ENCODE results near the gene CTSZ. TPM values are rescaled to one million over a fixed set of nuclear protein-coding genes. Genes with fewer than 3 reads are reported as not detected.

CTSZ gene
- total and polyA plus RNA-seq, 2 of the 8 experiments (the other 6 are each of a cell fraction or from before 2014, with no cell fraction given) = 32.8 to 34.0 TPM

GRCh38 chr20:59020938-59021551 lies 14.0 kb upstream of the CTSZ start:
- no peak overlapping the region for H3K4me3 ChIP-seq (ENCODE audit: extremely low read depth in 1 of 4, insufficient read depth in 2 of 4, low read depth in 3 of 4, low read length in 4 of 4)
- H3K56ac ChIP-seq (replicated peaks; ENCODE audit: insufficient read length, low read depth, low read length) = no peak overlapping the region
- no peak overlapping the region for H2AFZ ChIP-seq (ENCODE audit: low read length)
- WGBS, 2 experiments (ENCODE audit: extremely low coverage in 1 of 2, insufficient coverage in 1 of 2, insufficient read length in 1 of 2, insufficient replicate concordance in 2 of 2, low coverage in 1 of 2, low lambda C conversion rate in 2 of 2, missing lambda C conversion rate in 1 of 2) = 80% methylated on average over 5 of the region's 5 CpGs; no CpG with 5 or more reads in 1 of the 2 experiments
- no peak for FAIRE-seq
- H3K14ac ChIP-seq (ENCODE audit: insufficient read length) = no peak overlapping the region
- peaks cover 0 to 8% (median 3%) of the 10 kb centered on the region in 4 experiments; a peak in 3 of 8 replicates for H3K36me3 ChIP-seq (ENCODE audit: control insufficient read depth in 2 of 4, insufficient read depth in 4 of 4, low read length in 3 of 4)
- no peak overlapping the region for H2BK20ac ChIP-seq (ENCODE audit: low read length)
- no peak overlapping the region for H3K4me2 ChIP-seq (ENCODE audit: insufficient read depth in 1 of 2, low read depth in 2 of 2, low read length in 2 of 2)
- CTCF ChIA-PET (ENCODE audit: partially characterized antibody) = interaction anchor here (0.9 kb wide), 1 partner anchor 73 kb away, joined by 3 read pairs; no protein-coding TSS in a partner anchor
- no peak overlapping the region for H3K18ac ChIP-seq (ENCODE audit: extremely low read depth, low read length)
- no peaks in the 10 kb centered on the region for H3K9me3 ChIP-seq (ENCODE audit: insufficient read depth in 2 of 2, low read depth in 1 of 2, low read length in 1 of 2)
- peaks cover 3% of the 10 kb centered on the region; the same call in 1 of the 2 replicates for H3K79me1 ChIP-seq (ENCODE audit: low read depth, low read length)
- POLR2A ChIA-PET (ENCODE audit: partially characterized antibody) = interaction anchor here (1.4 to 3.8 kb wide), 2 partner anchors 11 to 29 kb away, joined by 3 to 28 read pairs; partner anchors contain the start of gene ATP5F1E
- H3K23ac ChIP-seq (ENCODE audit: insufficient read length) = no peak overlapping the region
- H2BK5ac ChIP-seq (ENCODE audit: low read depth, low read length) = no peak overlapping the region
- TF ChIP-seq RFX5 (IDR thresholded peaks at IDR 0.05; ENCODE audit: borderline replicate concordance, low read depth, low read length) = no peak
- TF ChIP-seq EZH2 (IDR thresholded peaks at IDR 0.05; ENCODE audit: low read depth, low read length, severe bottlenecking) = no peak
- no peak for TF ChIP-seq SUZ12 (IDR thresholded peaks at IDR 0.05; ENCODE audit: low read length)
- no peak for TF ChIP-seq POLR2AphosphoS5 (IDR thresholded peaks at IDR 0.05; ENCODE audit: low read depth, low read length)
- TF ChIP-seq USF2 (IDR thresholded peaks at IDR 0.05; ENCODE audit: low read length) = no peak
- TF ChIP-seq ZNF274 (IDR thresholded peaks at IDR 0.05; ENCODE audit: borderline replicate concordance, extremely low read depth, low read length) = no peak
- H3K4ac ChIP-seq (replicated peaks; ENCODE audit: insufficient read length, low read depth, low read length) = no peak overlapping the region
- no peak overlapping the region for H2BK12ac ChIP-seq (ENCODE audit: low read depth, low read length)
- H4K5ac ChIP-seq (ENCODE audit: insufficient read length, low read depth, low read length) = no peak overlapping the region
- no peak overlapping the region for H3K27ac ChIP-seq (ENCODE audit: low read depth, low read length)
- DNase-seq (ENCODE audit: low read depth in 1 of 2, low spot score in 2 of 2) = no peak
- H2BK120ac ChIP-seq (replicated peaks; ENCODE audit: low read depth, low read length) = no peak overlapping the region
- peaks cover 0 to 2% (median 0%) of the 10 kb centered on the region in 4 experiments; a peak in 3 of 7 replicates for H3K4me1 ChIP-seq (replicated peaks in 1 of 4; ENCODE audit: control insufficient read depth in 3 of 4, insufficient read depth in 4 of 4, low read length in 3 of 4)
- no peaks in the 10 kb centered on the region for H4K20me1 ChIP-seq (replicated peaks in 1 of 2; ENCODE audit: control insufficient read depth in 1 of 2, insufficient read depth in 2 of 2, low read length in 2 of 2)
- H4K91ac ChIP-seq (replicated peaks; ENCODE audit: insufficient read length, low read length) = no peak overlapping the region
- no peaks in the 10 kb centered on the region; a peak in 1 of 7 replicates for H3K27me3 ChIP-seq (replicated peaks in 1 of 4; ENCODE audit: control insufficient read depth in 3 of 4, extremely low read depth in 1 of 4, insufficient read depth in 3 of 4, low read length in 3 of 4)
- H4K8ac ChIP-seq (ENCODE audit: extremely low read depth, insufficient read depth, low read length) = no peak overlapping the region
- H3K23me2 ChIP-seq (ENCODE audit: low read depth, low read length) = no peaks in the 10 kb centered on the region
- no peak overlapping the region for H3K9ac ChIP-seq (replicated peaks in 1 of 4; ENCODE audit: extremely low read depth in 1 of 4, low read depth in 3 of 4, low read length in 3 of 4)
- H2AK5ac ChIP-seq (ENCODE audit: low read depth, low read length) = no peak overlapping the region
- H3K79me2 ChIP-seq (ENCODE audit: control insufficient read depth in 1 of 2, insufficient read depth in 2 of 2, low read length in 2 of 2) = no peaks in the 10 kb centered on the region
- H2BK15ac ChIP-seq (ENCODE audit: low read length) = no peak overlapping the region

Data from H1 (cell line).